HG02678 (cell line): ENCODE data around the gene GABBR2.

Experiments
- ATAC-seq: cut with Tn5 transposase; IDR thresholded peaks from one replicate; pipeline ENCODE4 v1.9.1; 2021; ENCODE audit warnings: mild to moderate bottlenecking, moderate library complexity; ENCODE audit not compliant: unreplicated experiment

GABBR2 gene

DNA sequence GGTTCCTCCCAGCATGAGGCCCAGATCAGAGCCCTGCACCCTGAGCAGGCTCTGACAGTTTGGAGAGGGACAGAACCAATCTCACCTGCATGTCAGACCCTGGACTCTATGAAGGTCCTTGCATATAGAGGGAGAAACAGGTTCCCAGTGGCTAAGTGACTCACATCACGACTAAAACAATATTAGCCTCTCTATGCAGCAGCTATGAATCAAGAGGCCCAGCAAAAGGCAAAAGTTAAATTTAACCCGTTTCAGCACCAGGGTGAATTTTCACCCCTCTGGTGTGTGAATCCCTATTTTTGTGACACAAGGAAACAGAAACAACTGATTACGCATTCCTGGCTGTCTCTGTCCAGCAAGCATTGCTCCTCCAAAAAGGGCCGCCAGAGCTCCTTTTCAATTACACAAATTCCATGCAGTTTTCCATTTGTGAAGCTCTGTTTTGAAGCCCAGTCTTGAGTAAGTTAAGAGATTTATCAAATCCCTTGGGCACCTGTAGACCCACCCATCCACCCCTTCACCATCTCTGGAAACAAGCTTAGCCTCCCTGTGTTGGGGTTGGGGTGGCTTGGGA, 136.6 kb downstream of the GABBR2 start:
- no peak for ATAC-seq

DNA sequence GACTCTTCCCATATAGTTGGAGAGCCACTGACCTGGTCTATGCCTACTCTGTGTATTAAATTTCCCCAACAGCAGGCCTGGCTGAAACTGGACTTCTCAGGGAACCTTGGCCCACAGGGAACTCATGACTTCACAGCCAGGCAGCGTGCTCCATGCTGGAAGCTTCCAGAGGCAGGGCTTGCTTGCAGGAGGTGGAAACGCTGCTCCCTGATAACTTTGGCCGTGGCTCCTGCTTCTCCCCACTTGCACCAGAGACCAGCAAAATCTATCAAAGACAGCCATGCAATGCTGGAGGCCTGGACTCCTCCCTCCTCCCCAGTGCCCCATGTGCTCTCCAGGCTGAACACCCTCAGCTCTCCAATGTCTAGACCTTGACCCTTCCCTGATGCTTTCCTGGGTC, 137.1 kb downstream of the GABBR2 start:
- ATAC-seq = no peak

DNA sequence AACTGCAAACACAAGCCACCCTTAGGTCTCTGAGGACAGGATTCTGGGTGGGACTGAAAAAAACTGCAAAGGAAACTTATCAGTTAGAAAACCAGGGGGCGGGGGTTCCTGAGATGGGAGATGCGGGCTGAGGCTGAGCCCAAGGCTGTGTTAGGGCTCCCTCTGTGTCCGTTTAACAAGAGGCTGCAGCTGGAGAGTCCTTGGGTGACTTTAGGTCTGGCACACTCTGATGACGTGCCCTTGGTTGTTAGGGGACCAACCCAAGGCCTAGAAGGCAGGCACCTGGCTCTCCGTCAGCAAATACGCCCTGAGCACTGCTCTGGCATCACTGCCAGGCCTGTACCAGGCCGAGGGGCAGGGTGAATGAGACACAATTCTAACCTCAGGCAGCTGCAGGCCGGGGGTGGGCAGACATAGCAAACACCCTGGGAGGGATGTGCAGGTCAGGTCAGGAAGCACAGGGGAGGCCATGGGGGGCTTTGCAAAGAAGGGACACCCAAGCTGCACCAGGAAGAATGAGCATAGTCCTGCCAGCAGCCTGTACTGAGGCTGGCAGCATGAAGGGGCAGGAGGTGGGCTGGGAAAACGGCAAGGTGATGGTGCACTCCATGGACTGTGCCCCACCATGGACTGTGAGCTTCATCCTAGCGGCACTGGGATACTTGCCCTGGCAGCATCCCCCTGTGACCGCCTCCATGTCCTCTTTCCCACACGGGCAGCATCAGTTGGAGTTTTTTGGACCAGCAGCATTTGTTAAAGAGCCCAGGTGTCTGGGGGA, 137.9 kb downstream of the GABBR2 start:
- ATAC-seq = no peak

- no peak for ATAC-seq
Observed at GRCh38 chr9:98570055-98570454, 138.7 kb downstream of the GABBR2 start.

- ATAC-seq = no peak
Observed at GRCh38 chr9:98569491-98569890, 139.2 kb downstream of the GABBR2 start.

- no peak for ATAC-seq
Observed at GRCh38 chr9:98568909-98569469, 139.7 kb downstream of the GABBR2 start.

- no peak for ATAC-seq
Observed at GRCh38 chr9:98568234-98568908, 140.4 kb downstream of the GABBR2 start.

DNA sequence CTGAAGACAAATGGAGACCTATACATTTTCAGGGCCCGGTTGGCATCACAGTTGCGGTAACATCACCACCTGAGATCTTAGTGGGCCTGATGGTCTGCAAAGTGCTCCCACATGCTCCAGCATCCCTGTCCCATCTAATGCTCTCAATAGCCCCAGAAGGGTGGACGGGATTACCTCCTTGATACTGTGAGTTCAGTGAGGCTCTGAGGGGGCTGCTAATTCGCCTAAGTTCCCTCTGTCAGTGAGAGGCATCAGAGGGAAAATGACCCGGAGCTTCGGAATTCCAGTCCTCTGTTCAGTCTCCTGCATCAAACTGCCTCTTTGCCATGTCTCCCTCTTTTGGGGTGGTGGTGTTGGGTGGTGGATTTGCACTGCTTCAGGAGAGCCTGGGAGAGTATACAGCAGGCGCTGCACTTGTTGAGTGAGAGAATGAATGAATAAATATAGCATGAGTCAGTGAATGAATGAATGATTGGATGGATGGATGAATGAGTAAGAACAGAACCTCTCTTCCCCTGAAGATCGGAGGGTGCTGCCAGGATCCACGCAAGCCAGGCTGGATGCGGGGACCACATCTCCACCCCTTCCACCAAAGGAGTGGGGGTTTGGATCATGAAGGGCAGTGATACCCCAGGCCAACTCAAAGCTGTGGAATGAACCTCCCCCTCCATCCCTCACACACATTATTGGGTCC, 141.0 kb downstream of the GABBR2 start:
- ATAC-seq = no peak

DNA sequence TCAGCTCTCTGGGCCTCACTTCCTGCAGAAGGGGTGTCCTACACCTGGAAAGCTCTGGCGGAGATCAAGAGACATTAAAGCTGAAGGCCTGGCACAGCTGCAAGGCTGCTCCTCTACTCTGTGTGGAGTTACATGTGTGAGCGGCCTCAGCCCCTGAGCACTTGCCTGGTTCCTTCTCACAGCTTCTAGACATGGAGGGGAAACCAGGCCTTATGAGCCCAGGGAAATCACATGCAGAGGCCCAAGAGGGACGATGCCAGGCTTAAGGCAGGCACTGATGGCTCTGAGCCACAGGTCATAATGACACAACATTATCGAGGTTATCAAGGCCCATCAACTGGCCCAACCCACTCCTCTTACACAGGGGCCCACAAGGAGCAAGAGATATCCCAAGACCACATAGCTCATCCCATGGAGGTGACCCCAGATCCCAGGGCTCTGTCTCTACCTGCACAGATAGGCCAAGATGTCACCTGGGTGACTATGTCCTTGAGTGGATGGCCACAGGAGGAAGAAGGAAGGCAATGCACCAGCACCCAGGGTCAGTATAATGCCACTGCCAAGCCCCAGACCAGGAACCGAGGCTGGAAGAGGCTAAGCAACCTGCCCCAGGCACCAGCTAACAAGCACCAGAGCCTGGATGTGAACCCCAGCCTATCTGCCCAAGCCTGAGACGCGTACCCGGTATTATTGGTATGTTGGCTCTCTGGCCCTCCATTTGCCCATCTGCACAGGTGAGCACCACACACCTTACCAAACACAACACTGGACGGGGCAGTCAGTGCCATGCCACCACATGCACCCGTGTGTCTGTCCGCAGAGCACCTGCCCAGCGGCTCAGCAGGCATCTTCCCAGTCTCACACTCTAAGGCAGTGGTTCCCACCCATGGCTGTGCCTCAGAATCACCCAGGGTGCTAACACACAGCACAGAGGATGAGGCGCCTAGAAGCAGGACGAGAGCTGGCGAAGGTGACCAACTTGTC, 143.3 kb downstream of the GABBR2 start:
- no peak for ATAC-seq

GRCh38 chr9:98564714-98565113, 144.0 kb downstream of the GABBR2 start:
- no peak for ATAC-seq

DNA sequence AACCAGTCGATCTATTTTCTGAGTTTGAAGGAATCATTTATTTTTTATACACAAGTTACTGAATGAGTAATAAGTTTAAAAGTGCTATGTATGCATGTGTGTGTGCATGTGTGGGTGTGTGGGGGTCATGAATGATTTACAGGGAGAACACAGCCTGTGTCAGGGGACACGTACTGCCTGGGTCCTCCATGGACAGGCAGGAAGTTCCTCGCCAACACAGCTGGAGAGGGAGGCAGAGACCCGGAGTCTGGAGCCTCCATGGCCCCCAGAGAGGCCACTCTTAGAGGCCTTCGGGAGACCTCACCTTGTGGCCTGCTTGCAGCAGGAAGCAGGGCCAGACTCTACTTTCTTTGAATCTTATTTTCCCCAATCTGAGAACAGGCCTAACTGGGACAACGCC, 144.7 kb downstream of the GABBR2 start:
- no peak for ATAC-seq

DNA sequence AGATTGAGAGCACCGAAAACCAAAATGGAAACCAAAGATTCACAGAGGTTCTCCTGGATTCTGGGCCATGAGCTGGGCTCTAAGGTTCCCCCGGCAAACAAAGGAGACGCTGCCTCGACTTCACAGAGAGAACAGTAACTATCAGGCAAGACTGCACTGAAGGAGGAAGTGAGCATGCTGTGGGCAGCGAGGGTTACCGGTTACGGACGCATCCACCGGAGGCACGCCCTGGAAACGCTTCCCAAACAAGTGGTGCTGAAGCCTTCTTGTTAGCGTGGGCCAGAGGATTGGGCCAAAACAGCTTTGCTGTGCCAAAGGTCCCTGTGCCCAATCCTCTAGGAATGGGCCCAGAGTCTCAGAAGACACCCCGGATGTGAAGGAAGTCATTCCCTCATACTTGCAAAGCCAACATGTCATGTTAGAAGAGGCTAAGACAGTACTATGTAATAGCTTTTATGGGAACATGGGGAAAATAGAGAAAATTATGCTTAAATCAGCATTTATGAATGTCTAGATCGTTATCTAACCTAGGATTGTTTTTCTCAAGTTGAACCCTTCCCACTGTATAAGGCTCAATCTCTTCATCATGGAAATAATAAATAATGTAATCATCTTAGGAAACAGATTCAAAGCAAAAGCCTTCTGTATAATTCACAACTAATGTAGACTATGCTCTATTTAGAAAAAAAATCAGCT, 145.4 kb downstream of the GABBR2 start:
- no peak for ATAC-seq

GRCh38 chr9:98559561-98559960, 149.2 kb downstream of the GABBR2 start:
- ATAC-seq = no peak

GRCh38 chr9:98558575-98558974, 150.2 kb downstream of the GABBR2 start:
- ATAC-seq = no peak

- ATAC-seq = no peak
Observed at GRCh38 chr9:98556511-98556910, 152.2 kb downstream of the GABBR2 start.

GRCh38 chr9:98555651-98556465, 152.9 kb downstream of the GABBR2 start:
- ATAC-seq = no peak

DNA sequence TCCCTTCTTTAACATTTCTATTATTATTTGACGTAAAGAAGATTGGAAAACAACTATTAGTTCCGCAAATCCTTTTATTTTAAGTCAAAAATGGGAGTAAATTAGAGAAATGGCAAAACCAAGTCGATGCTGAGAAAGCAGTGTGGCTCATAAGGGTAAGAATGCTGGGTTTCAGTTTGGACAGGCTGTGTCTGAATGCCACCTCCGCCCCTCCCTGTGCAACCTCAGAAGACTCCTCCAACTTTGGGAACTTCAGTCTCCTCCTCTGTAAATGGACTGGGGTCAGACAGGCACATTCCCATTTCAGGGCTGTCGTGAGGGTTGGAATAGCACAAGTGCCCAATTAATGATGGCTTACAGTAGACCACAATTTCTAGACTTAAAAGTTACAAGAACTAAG, 154.0 kb downstream of the GABBR2 start:
- no peak for ATAC-seq

DNA sequence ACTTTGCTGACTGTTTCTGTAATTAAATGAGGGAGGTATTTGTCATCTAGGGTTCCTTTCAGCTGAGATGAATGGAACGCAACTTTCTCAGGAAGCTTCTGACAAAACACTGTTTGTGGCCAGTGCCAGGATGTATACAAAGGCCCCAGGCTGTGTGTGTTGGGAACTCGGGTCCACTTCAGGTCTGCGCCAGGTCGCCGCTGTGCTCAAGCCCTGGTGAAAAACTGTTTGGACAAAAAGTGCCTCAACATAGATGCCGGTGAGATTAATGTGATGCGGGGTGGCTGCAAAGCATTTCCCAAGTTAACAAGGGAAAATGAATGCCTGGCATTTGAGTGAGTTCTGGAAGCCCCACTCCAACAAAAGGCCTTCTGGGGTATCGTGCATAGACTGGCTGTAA, 156.4 kb downstream of the GABBR2 start:
- no peak for ATAC-seq
